Smooth muscle cell (in vitro differentiated cells): ENCODE data around the gene RAPGEF6. TPM values are rescaled to one million over a fixed set of nuclear protein-coding genes. Genes with fewer than 3 reads are reported as not detected.

Experiments
- DNase-seq: peaks from one replicate; lab custom pipeline; 2025; ENCODE audit not compliant: unreplicated experiment; lab: John Stamatoyannopoulos, UW
- H2AFZ ChIP-seq: fragments of 200-600 bp; sonication (generic); 2 replicates; pipeline ENCODE4 v1.6.0; 2016; ENCODE audit warnings: antibody characterized with exemption, low read depth, mild to moderate bottlenecking
- H3F3A ChIP-seq: fragments of 200-600 bp; sonication (generic); 2 replicates; pipeline ENCODE4 v1.6.0; 2017; ENCODE audit warnings: antibody characterized with exemption, low read depth
- H3K27ac ChIP-seq: fragments of 200-600 bp; sonication (generic); 2 replicates; pipeline ENCODE4 v1.5.1; 2016; ENCODE audit warnings: low read depth, mild to moderate bottlenecking
- H3K27me3 ChIP-seq: fragments of 200-600 bp; sonication (generic); 2 replicates; pipeline ENCODE4 v1.6.1; 2016; ENCODE audit warnings: low read depth, mild to moderate bottlenecking
- H3K36me3 ChIP-seq: fragments of 200-600 bp; sonication (generic); 2 replicates; pipeline ENCODE4 v1.5.1; 2016; ENCODE audit warnings: low read depth
- H3K4me1 ChIP-seq: fragments of 200-600 bp; sonication (generic); 2 replicates; pipeline ENCODE4 v1.5.1; 2016; ENCODE audit warnings: low read depth
- H3K4me2 ChIP-seq: fragments of 200-600 bp; sonication (generic); 2 replicates; pipeline ENCODE4 v1.6.0; 2016; ENCODE audit warnings: mild to moderate bottlenecking
- H3K4me3 ChIP-seq: fragments of 200-600 bp; sonication (generic); 2 replicates; pipeline ENCODE4 v1.5.1; 2016; ENCODE audit warnings: mild to moderate bottlenecking
- H3K79me2 ChIP-seq: fragments of 200-600 bp; sonication (generic); 2 replicates; pipeline ENCODE4 v1.6.0; 2016; ENCODE audit warnings: low read depth, mild to moderate bottlenecking
- H3K9ac ChIP-seq: fragments of 200-600 bp; sonication (generic); 2 replicates; pipeline ENCODE4 v1.6.0; 2016; ENCODE audit warnings: low read depth
- H3K9me3 ChIP-seq: fragments of 200-600 bp; sonication (generic); replicated peaks from 2 replicates; pipeline ENCODE4 v1.5.1; 2016; ENCODE audit warnings: low read depth
- H4K20me1 ChIP-seq: fragments of 200-600 bp; sonication (generic); 2 replicates; pipeline ENCODE4 v1.6.0; 2016; ENCODE audit warnings: low read depth
- CTCF ChIP-seq: fragments of 200-600 bp; sonication (generic); IDR thresholded peaks from 2 replicates; pipeline ENCODE4 v1.5.1; 2017; ENCODE audit warnings: borderline replicate concordance, mild to moderate bottlenecking, antibody characterized with exemption; ENCODE audit not compliant: insufficient read depth, poor library complexity, severe bottlenecking
- WGBS: methylation state at CpG from one replicate; pipeline ENCODE4 v1.1.7; 2016; ENCODE audit warnings: low lambda C conversion rate; 5-methylcytosine and 5-hydroxymethylcytosine counted together
- polyA plus RNA-seq: library from polyadenylated mRNA; unstranded; fragments of >200 nt; fragmentation: Nextera tagmentation; extraction: Ambion mirVana; gene quantifications from 2 replicates; pipeline ENCODE4 v1.2.1, GENCODE V29; 2016
- total RNA-seq: library from RNA; depleted of rRNA; stranded (reverse); fragments of >200 nt; gene quantifications from 2 replicates; pipeline ENCODE4 v1.2.3, GENCODE V29; 2014

RAPGEF6 gene
- total and polyA plus RNA-seq, 2 experiments from 2014 or later = 1.9 to 13.3 TPM

- no peak overlapping the region for H3K27ac ChIP-seq
- TF ChIP-seq CTCF = no peak
- no peaks in the 10 kb centered on the region for H3K9me3 ChIP-seq
- no peaks in the 10 kb centered on the region for H4K20me1 ChIP-seq
- H3K36me3 ChIP-seq = no peaks in the 10 kb centered on the region
- no peak overlapping the region for H3K4me2 ChIP-seq
- H3K4me1 ChIP-seq = no peaks in the 10 kb centered on the region
- no peaks in the 10 kb centered on the region for H3F3A ChIP-seq
- H3K27me3 ChIP-seq = no peaks in the 10 kb centered on the region
- H3K79me2 ChIP-seq = no peaks in the 10 kb centered on the region
- no peak overlapping the region for H3K4me3 ChIP-seq
- no peak for DNase-seq
- no peak overlapping the region for H3K9ac ChIP-seq
- H2AFZ ChIP-seq = no peak overlapping the region
Observed at GRCh38 chr5:131528682-131529081, 106.3 kb downstream of the RAPGEF6 start.

- TF ChIP-seq CTCF = no peak
- Histone ChIP-seq H3K4me2 (no peak overlapping the region), H3K4me3 (no peak overlapping the region), H3K27me3 (no peaks in the 10 kb centered on the region), H3K9me3 (no peaks in the 10 kb centered on the region), H3K4me1 (no peaks in the 10 kb centered on the region), H3K27ac (no peak overlapping the region), H3K79me2 (no peaks in the 10 kb centered on the region), H3F3A (no peaks in the 10 kb centered on the region), H2AFZ (no peak overlapping the region), H3K36me3 (no peaks in the 10 kb centered on the region), H3K9ac (no peak overlapping the region), H4K20me1 (no peaks in the 10 kb centered on the region)
- no peak for DNase-seq
- 94% methylated on average over 1 of the region's 1 CpG for WGBS
Observed at GRCh38 chr5:131525805-131526204, 109.2 kb downstream of the RAPGEF6 start.

- TF ChIP-seq CTCF = no peak
- 95% methylated on average over 4 of the region's 4 CpGs for WGBS
- Histone ChIP-seq H3K27me3 (no peaks in the 10 kb centered on the region), H3K4me2 (no peak overlapping the region), H3K4me1 (no peaks in the 10 kb centered on the region), H3K79me2 (no peaks in the 10 kb centered on the region), H3K9ac (no peak overlapping the region), H2AFZ (no peak overlapping the region), H3K9me3 (no peaks in the 10 kb centered on the region), H3F3A (no peaks in the 10 kb centered on the region), H3K27ac (no peak overlapping the region), H4K20me1 (no peaks in the 10 kb centered on the region), H3K36me3 (no peaks in the 10 kb centered on the region), H3K4me3 (no peak overlapping the region)
- DNase-seq = no peak
Observed at GRCh38 chr5:131524431-131524830, 110.6 kb downstream of the RAPGEF6 start.

DNA sequence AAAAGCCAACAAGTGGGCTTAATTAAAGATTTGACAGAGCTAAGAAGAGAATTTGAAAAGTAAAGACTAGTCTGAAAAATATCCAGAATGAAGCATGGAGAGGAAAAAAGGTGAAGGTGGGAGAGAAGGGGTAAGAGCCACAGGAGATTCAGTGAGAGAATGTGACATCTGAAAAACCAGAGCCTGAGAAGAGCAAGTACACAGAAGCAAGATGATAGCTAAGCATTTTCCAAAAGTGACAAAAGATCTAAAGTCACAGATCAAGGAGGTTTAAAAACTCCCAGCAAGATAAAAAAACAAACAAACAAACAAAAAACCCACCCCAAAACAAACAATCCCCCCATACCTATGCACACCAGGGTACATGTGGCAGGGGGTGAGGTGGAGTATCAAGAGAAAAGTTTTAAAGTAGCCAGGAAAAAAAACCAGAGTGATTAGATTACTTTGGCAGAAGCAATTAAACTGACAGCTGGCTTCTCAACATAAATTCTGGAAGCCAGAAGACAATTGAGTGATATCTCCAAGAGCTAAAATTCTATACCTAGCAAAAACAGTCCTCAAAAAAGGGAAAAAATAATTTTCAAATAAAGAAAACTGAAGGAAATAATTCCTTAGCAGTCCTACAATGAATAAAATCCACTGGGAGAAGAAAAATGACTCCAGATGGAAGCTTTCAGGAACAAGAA lies 111.4 kb downstream of the RAPGEF6 start:
- TF ChIP-seq CTCF = no peak
- DNase-seq = no peak
- no peak overlapping the region for H2AFZ ChIP-seq

More for the DNA sequence above, 111.4 kb downstream of the RAPGEF6 start:
- Histone ChIP-seq H3K4me3 (no peak overlapping the region), H3K4me1 (no peaks in the 10 kb centered on the region), H3K27ac (no peak overlapping the region), H3K27me3 (no peaks in the 10 kb centered on the region), H3K4me2 (no peak overlapping the region), H3F3A (no peaks in the 10 kb centered on the region), H3K79me2 (no peaks in the 10 kb centered on the region), H3K36me3 (no peaks in the 10 kb centered on the region), H3K9ac (no peak overlapping the region), H3K9me3 (no peaks in the 10 kb centered on the region), H4K20me1 (no peaks in the 10 kb centered on the region)
